Measurements from ENCODE around the gene SHTN1. TPM values are rescaled to one million over a fixed set of nuclear protein-coding genes. Genes with fewer than 3 reads are reported as not detected.

Gene SHTN1
- polyA plus RNA-seq, 1 donor (not counting 4 experiments of a cell fraction or from before 2014, with no cell fraction given), result 21.3 TPM

GRCh38 chr10:116978901-116979300 is 26.1 kb downstream of the SHTN1 start:
- H3K4me3 ChIP-seq (ENCODE audit: control insufficient read depth in 2 of 3, extremely low read depth in 1 of 3, insufficient read depth in 2 of 3, low read depth in 1 of 3, low read length in 3 of 3), result no peak overlapping the region
- peaks cover 0 to 5% of the 10 kb centered on the region in 2 experiments for H3K36me3 ChIP-seq (ENCODE audit: control insufficient read depth in 2 of 2, extremely low read depth in 1 of 2, insufficient read depth in 2 of 2, low read length in 2 of 2)

DNA sequence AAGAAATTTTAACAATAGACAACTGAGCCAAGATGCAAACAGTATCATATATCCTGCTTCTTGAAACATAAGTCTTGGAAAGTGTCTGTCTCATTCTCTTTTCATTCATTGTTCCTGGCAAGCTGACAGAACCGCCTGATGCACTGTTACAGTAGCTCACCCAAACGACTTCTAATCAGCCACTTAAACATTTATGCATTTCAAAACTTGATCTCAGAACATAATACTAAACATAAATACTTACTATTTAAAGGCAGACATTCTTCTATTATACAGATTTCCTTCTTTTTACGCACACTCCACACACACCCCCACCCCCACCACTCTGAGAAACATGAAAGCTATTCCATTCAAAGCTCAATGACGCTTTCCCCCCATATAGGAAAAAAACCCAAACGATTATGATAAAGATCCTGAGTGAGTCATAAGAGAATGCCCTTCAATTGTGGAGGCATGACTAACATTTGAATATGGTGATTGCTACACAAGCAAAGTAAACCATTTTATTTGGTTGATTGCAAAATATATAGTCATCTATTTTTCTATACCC is 30.5 kb downstream of the SHTN1 start:
- Histone ChIP-seq H3K36me3 (ENCODE audit: control insufficient read depth in 2 of 2, extremely low read depth in 1 of 2, insufficient read depth in 2 of 2, low read length in 2 of 2) (peaks cover 0 to 5% of the 10 kb centered on the region in 2 experiments), H3K79me2 (ENCODE audit: control insufficient read depth, insufficient read depth, low read length) (peaks cover 11% of the 10 kb centered on the region), H3K4me1 (ENCODE audit: control insufficient read depth, extremely low read depth, insufficient read depth, low read length) (peaks cover 13% of the 10 kb centered on the region), H3K9ac (ENCODE audit: control insufficient read depth, extremely low read depth, insufficient read depth, low read length) (no peak overlapping the region), H3K4me2 (ENCODE audit: control insufficient read depth, extremely low read depth, insufficient read depth, low read depth, low read length) (peak overlapping the region; percentile 68), H3K9me1 (ENCODE audit: control insufficient read depth, extremely low read depth, insufficient read depth, low read length) (no peaks in the 10 kb centered on the region), H3K27me3 (ENCODE audit: control insufficient read depth, extremely low read depth, insufficient read depth, low read length) (no peaks in the 10 kb centered on the region), H4K20me1 (ENCODE audit: control insufficient read depth, extremely low read depth, insufficient read depth, low read length) (no peaks in the 10 kb centered on the region), H3K4me3 (ENCODE audit: control insufficient read depth in 2 of 3, extremely low read depth in 1 of 3, insufficient read depth in 2 of 3, low read depth in 1 of 3, low read length in 3 of 3) (peak overlapping the region in 1 of 3 experiments; percentile 28), H3K27ac (ENCODE audit: control insufficient read depth, insufficient read depth, low read length) (peak overlapping the region; percentile 41), H3K9me3 (ENCODE audit: control insufficient read depth, low read depth, low read length) (no peaks in the 10 kb centered on the region), H2AFZ (ENCODE audit: control insufficient read depth, low read length) (no peak overlapping the region)
- dilution Hi-C loops (cut with MboI; ENCODE audit: extremely low pct_ligation_motif_present, low sequenced_read_pairs), result no loop called here
- DNase-seq (ENCODE audit: low read depth, low spot score) (peak; percentile 32), FAIRE-seq (peak; percentile 88)
- TF ChIP-seq EZH2 (IDR thresholded peaks at IDR 0.05; ENCODE audit: low read length) (no peak), CTCF (optimal IDR thresholded peaks at IDR 0.05 in 1 of 3, IDR thresholded peaks at IDR 0.05 in 1 of 3, conservative IDR thresholded peaks at IDR 0.05 in 1 of 3; ENCODE audit: extremely low read depth in 1 of 3, insufficient read depth in 2 of 3, low read length in 3 of 3) (no peak)

More at GRCh38 chr10:116978901-116979300, 26.1 kb downstream of the SHTN1 start:
- TF ChIP-seq CTCF (optimal IDR thresholded peaks at IDR 0.05 in 1 of 3, IDR thresholded peaks at IDR 0.05 in 1 of 3, conservative IDR thresholded peaks at IDR 0.05 in 1 of 3; ENCODE audit: extremely low read depth in 1 of 3, insufficient read depth in 2 of 3, low read length in 3 of 3) (no peak), EZH2 (IDR thresholded peaks at IDR 0.05; ENCODE audit: low read length) (no peak)
- Histone ChIP-seq H3K9me1 (ENCODE audit: control insufficient read depth, extremely low read depth, insufficient read depth, low read length) (no peaks in the 10 kb centered on the region), H3K9me3 (ENCODE audit: control insufficient read depth, low read depth, low read length) (no peaks in the 10 kb centered on the region), H3K27ac (ENCODE audit: control insufficient read depth, insufficient read depth, low read length) (no peak overlapping the region), H4K20me1 (ENCODE audit: control insufficient read depth, extremely low read depth, insufficient read depth, low read length) (no peaks in the 10 kb centered on the region), H3K79me2 (ENCODE audit: control insufficient read depth, insufficient read depth, low read length) (peaks cover 15% of the 10 kb centered on the region), H3K9ac (ENCODE audit: control insufficient read depth, extremely low read depth, insufficient read depth, low read length) (no peak overlapping the region), H3K4me1 (ENCODE audit: control insufficient read depth, extremely low read depth, insufficient read depth, low read length) (peaks cover 10% of the 10 kb centered on the region), H3K4me2 (ENCODE audit: control insufficient read depth, extremely low read depth, insufficient read depth, low read depth, low read length) (no peak overlapping the region), H3K27me3 (ENCODE audit: control insufficient read depth, extremely low read depth, insufficient read depth, low read length) (no peaks in the 10 kb centered on the region), H2AFZ (ENCODE audit: control insufficient read depth, low read length) (no peak overlapping the region)
- FAIRE-seq (no peak), DNase-seq (ENCODE audit: low read depth, low spot score) (no peak)
- dilution Hi-C loops (cut with MboI; ENCODE audit: extremely low pct_ligation_motif_present, low sequenced_read_pairs), result no loop called here

Data from keratinocyte (primary cell).